Measurements from ENCODE around the gene IFI27L2.

- TF ChIP-seq RAD21 (conservative IDR thresholded peaks at IDR 0.05) (no peak), EZH2 (IDR thresholded peaks at IDR 0.05; ENCODE audit: borderline replicate concordance, insufficient read depth, low read length, poor library complexity, severe bottlenecking) (no peak), CTCF (IDR thresholded peaks at IDR 0.05; ENCODE audit: poor library complexity, severe bottlenecking) (no peak), MXI1 (conservative IDR thresholded peaks at IDR 0.05; ENCODE audit: poor library complexity, severe bottlenecking) (no peak), REST (IDR thresholded peaks at IDR 0.05; ENCODE audit: borderline replicate concordance) (no peak), TAF1 (IDR thresholded peaks at IDR 0.05; ENCODE audit: low read depth) (no peak), EP300 (conservative IDR thresholded peaks at IDR 0.05; ENCODE audit: poor library complexity, severe bottlenecking) (no peak), SMC3 (conservative IDR thresholded peaks at IDR 0.05; ENCODE audit: poor library complexity) (no peak), POLR2AphosphoS5 (IDR thresholded peaks at IDR 0.05) (no peak)
Observed at GRCh38 chr14:94122438-94122837, 7.0 kb downstream of the IFI27L2 start.

All from neural cell (in vitro differentiated cells).